GM12875 (cell line): ENCODE data around the gene SMG6.

Experiments used
- H3K4me3 ChIP-seq: one replicate; pipeline ENCODE4 v1.5.1; 2011; ENCODE audit warnings: low read depth, low read length, control low read depth
- CTCF ChIP-seq: IDR thresholded peaks from 2 replicates; pipeline ENCODE4 v1.5.1; 2011; ENCODE audit warnings: low read depth, mild to moderate bottlenecking, control low read depth, inconsistent platforms, low read length, moderate library complexity, borderline replicate concordance; ENCODE audit not compliant: insufficient read depth

Gene SMG6

GRCh38 chr17:2054512-2055291 lies 248.9 kb downstream of the SMG6 start, which contains the start of gene HIC1:
Gene HIC1 (plus strand): TSS chr17:2055103. CDS start chr17:2056691, 1,588 bp downstream.
- peak; percentile 94 for TF ChIP-seq CTCF
- peak within 1 kb of the TSS; percentile 93 for H3K4me3 ChIP-seq

GRCh38 chr17:2054262-2054511 lies 249.4 kb downstream of the SMG6 start:
- H3K4me3 ChIP-seq, result peak overlapping the region; percentile 93

GRCh38 chr17:2053380-2054261 lies 250.0 kb downstream of the SMG6 start:
- peak overlapping the region; percentile 93 for H3K4me3 ChIP-seq
- peak; percentile 82 for TF ChIP-seq CTCF

More at GRCh38 chr17:2054262-2054511, 249.4 kb downstream of the SMG6 start:
- no peak for TF ChIP-seq CTCF

- TF ChIP-seq CTCF, result no peak
- no peak overlapping the region for H3K4me3 ChIP-seq
These were observed 251.5 kb downstream of the SMG6 start for GRCh38 chr17:2051933-2052559.

- no peak for TF ChIP-seq CTCF
- H3K4me3 ChIP-seq, result peak overlapping the region; percentile 10
These were observed 252.3 kb downstream of the SMG6 start for GRCh38 chr17:2051061-2051932.

GRCh38 chr17:2050300-2051060 lies 253.1 kb downstream of the SMG6 start:
- no peak for TF ChIP-seq CTCF
- H3K4me3 ChIP-seq, result peak overlapping the region; percentile 51
